COR-L47 (cell line): ENCODE data around the gene ACKR2.

Experiments
- DNase-seq: peaks from one replicate; lab custom pipeline; 2025; lab: John Stamatoyannopoulos, UW

ACKR2 gene

DNA sequence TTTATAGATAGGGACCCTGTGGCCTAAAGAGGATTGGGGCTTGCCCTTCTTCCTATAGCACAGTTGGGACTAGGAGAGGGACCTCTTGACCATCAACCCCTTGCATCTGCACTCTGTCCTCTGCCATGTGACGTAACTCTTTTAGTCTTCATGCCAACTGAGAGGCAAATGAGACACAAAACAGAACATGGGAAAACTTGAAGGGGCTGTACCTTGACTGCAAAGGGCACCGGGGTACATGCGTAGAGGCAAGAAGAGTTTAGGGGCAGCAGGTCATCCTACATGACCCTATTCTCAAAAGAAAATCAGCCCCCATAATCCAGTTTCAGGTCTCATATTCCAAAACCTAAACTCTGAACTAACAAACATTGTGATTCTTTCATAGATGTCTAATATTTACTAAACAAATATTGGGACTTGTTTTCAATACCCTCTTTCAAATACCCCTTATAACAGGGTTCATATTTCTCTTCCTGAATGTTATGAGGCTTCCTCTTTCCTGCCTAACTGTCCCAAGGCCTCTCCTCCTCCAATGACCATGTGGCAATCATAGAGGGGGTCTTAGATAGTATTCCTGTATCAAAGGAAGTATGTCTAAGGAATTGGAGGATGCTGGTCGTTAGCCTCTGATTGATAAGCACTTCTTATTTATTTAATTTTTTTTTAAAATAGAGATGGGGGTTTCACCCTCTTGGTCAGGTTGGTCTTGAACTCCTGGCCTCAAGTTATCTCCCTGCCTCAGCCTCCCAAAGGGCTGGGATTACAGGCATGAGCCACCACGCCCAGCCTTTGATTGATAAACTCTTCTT, 20.6 kb downstream of the ACKR2 start:
- DNase-seq, result no peak

DNA sequence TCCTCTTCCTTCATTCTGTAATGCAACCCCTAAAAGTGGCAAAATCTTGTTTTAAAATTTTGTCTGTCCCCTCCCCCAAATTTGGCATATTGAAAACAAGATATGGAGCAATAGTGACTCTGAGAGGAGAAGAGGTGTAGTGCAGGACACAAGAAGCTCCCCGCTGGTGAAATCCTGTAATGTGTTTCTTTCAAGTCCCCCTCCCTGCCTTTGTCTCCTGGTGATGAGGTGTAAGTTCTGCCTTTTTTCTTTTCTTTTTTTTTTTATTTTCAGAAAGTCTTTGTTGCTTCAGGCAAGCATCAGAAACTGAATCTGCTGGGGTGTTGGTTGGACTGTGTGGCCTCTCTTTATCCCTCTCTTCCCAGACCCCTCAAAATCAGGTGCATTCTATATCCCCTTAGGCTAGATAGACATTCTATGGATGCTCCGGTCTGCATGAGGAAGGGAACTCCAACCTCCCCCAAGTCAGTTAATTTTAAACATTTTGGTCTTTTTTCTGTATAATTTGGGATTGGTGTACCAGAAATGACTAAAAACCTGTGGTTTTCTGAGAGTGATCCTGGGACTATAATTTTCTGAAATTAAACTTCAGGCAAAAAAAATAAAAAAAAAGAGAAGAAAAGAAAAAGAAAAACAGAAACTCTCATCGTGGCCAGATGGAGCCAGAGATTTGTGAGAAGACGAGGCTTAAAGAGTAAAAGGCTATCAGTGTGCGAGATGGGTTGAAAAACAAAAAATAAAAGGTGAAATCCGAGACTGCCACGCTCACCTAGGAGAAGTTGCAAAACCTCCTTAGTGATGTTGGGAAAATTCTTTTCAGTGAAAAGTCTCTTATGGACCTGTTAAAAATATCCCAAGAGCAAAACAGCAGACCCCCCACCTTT, 21.4 kb downstream of the ACKR2 start:
- peak; percentile 55 for DNase-seq

DNA sequence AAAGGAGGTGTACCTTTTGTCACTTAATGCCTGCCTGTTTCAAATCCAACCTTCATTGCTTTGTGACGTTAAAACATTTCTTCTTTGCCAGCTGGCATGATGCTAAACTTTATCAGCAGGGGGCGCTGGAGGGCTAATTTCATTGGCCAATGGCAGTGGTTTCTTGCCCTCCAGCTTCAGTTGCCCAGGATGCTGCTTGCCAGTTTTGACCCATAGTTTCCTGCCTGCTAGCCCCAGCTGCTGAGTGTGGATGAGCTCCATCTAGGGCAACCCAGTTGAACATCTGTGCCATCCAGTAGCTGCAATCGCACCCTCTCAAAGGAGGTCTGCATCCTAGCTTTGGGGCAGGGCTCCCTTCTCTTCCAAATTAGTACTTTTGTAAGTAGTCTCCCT, 22.1 kb downstream of the ACKR2 start:
- peak; percentile 30 for DNase-seq

DNA sequence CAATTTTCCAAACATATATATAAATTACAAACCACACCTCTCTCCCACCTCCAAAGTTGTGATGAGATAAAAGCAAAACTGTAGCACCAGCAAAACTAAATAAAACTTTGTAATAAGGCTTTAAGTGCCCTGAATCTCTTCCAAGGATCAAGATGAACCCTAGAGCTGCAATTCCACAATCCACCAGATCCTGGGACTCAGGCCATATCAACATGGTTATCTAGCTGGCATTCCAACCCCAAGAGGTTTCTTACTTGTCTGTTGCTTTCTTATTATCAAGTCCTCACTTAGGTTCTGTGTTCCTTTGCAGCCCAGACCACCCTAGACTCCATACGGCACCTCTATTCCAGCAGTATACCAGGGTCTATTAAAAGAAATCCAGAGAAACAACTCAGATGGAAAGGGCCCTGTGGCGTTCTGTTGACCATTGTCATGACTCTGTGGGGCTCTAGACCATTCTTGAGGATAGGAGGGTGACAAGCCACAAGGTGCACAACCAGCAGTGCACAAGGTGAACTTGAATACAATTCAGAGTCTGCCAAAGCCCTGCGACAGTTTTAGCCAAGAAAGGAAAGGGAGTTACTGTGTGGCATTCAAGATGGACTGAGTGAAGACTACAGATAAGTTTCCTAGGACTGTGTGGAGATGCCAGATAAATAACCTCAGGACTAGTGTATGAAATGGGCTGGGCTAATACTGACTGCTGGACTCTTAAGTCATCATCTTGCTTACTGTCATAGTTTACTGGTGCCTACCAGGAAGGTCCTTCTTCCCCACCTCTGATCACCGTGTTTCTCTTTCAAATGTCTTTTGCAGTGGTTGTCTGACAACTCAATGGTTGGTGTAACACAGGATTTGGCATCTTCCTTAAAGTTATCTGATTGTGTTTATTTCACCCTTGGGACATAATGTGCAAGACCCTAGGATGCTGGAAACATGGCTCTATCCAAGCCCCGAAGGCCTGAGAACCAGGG, 27.2 kb downstream of the ACKR2 start:
- DNase-seq, result no peak

DNA sequence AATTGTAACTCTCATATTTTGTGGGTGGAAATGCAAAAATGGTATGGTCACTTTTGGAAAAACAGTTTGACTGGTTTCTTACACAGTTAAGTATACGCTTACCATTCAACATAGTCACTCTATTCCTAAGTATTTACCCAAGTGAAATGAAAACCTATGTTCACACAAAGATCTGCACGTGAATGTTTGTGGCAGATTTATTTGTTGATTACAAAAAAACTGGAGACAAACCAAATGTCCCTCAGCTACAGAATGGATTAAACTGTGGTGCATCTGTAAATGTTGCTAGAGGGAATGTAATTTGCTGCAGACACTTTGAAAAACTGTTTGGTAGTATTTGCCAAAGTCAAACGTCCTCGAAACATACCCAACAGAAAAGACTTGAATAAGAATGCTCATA, 29.3 kb downstream of the ACKR2 start:
- DNase-seq, result no peak

DNA sequence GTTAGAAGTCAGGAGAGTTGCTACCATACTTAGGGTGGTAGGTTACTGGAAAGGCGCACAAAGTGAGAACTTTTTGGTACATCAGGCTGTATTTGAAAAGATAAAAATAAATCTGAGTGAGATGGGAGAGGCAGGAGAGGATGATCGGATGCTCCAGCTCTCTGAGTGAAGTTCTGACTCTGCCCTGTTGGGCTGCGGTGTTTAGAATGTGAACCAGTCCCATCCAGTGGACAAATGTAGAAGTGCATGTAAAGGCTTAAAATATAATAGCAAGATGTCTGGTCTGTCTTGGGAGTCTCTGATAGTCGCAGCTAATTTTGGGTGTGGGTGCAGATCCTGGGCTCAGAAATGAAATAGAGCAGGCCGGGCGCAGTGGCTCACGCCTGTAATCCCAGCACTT, 30.4 kb downstream of the ACKR2 start:
- peak; percentile 25 for DNase-seq

DNA sequence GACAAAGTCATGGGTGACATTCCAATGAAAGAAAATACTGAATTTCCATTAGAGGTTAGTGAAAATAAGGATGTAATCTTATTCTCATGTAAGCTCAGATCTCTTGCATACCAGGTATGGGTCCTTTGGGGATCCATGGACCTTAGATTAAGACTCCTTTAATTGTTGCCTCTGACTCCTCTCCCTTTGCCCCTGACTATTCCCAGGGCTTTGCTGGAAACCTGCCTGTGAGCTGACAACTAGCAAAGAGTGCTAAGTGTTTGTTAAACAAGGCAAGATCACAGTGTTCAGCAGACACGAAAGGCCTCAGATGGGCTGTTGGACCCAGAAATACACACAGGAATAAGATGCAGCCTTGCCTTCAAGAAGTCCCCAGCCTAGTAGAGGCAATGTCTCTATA, 32.1 kb downstream of the ACKR2 start:
- DNase-seq, result no peak

DNA sequence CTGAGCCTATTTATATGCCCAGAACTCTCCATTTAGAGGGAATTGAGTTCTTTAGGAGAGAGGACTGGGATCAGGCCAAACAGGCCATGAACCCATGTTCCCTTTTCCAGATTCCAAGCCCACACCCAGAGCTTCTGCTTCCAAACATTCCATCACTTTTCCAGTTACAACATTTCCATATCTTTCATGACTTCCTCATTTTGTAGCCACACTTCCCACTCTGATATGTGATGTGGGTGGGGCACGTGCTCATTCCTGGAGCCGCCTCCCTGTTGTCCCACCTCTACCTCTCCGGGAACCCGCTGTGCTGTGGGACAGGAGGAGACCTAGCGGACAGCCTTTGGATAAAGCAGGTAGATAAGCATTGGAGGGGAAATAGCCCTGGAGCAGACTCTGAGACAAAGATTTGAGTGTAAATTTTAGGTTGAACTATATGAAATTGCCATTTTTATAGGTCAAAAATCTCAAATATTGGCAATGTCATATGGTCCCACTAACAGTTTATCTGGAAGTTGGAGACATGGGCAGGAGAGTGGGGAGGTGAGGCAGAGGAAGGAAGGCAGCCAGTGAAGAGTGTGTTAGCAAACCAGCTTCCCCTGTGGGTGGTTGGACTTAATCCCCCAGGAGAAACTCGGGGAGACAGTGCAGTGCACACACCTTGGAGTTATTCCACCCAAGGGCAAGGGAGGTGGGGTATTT, 34.6 kb downstream of the ACKR2 start:
- DNase-seq, result no peak

DNA sequence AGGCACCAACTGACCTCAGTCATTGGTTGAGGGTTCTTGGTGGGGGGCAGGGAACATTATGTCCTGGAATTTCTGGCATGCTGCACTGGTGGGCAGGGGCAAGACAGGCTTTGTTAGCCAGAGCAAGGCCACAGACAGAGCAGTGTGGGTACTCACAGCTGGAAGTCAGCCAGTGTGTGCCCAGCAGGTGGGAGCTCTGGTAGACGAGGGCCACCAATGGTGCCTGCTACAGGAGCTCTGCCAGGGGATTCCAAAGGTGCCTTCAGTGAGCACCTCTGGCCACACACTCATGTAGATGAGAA, 35.1 kb downstream of the ACKR2 start:
- DNase-seq, result no peak

DNA sequence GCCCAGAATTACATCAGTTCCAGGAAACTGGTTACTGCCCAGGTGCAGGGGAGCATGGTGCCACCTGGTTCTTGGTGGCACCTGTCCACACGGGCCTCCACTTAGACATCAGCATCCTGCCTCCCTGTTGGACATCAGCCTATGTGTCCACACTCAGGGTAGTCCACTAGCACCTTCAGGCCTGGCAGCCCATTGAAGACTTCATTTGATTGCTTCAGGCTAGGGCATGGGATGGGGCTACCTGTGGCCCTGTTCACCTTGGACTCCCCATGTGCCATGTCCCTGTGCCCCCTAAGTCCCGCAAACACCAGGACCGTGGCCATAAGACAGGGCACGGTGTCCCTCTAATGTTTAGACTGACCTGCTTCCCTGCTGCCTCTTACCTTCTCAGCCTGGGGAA, 35.6 kb downstream of the ACKR2 start:
- no peak for DNase-seq

DNA sequence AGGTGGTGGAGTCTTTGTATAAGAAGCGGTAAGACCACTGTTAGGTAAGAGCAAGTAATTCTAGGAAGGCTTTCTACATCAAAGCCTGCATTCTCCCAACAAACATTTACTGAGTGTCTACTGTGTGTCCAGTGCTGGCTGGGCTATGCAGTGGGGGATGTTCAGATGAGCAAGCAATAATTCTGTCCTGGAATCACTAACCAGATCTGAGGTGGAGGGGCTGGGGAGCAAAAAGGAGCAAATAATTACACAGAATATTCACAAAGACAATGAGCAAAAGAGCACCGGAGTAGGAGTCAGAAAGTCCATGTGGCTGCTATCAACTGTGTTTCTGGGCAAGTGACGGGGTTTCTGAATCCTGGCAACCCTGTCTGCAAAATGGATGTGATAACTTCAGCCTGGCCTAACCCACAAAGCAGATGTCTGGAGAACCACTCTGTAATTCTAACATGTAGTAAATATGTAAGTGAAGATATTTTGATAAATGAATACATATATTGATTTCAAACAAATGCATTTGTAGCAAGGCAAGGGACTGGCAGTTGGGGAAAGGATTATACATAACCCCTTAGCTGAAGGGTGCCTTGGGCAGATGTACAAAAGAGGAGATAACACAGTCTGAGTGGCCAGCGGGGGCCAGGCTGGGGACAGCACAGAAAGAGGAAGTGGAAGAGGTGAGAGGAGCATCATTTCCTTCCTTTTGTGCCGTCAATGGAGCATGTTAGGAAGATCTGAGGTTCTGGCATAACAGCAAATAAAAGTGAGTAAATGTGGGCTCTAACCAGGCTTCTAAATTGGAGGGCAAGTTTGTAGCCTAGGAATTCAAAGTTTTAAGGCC, 37.7 kb downstream of the ACKR2 start:
- no peak for DNase-seq

DNA sequence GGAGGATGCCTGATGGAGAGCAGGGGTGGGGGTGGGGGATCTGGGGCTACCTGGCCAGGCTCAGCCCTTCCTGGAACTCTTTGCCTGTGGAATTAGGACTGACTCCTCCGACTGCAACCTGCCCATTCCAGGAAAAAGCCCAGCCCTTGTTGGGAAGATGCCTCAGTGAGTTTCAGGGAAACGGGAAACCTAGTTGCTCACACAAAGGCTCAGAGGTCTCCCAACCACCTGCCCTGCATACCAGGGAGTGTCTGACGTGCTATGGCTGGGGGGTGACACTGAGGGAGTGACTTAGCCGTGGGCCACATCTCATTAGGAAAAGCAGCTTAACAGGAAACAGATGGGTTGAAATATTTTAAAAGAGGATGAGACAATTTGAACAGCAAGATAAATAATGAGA, 38.5 kb downstream of the ACKR2 start:
- no peak for DNase-seq

DNA sequence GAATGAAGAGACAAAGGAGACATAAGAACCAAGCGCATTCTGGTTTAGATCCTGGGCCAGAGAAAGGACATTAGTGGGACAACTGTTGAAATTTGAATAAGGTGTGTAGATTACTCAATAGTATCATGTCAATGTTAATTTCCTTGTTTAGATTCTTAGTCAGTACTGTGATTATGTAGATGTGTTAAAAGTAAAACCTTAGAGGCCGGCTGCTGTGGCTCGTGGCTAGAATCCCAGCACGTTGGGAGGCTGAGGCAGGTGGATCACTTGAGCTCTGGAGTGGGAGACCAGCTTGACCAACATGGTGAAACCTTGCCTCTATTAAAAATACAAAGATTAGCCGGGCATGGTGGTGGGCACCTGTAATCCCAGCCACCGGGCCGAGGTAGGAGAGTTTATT, 39.8 kb downstream of the ACKR2 start:
- no peak for DNase-seq

DNA sequence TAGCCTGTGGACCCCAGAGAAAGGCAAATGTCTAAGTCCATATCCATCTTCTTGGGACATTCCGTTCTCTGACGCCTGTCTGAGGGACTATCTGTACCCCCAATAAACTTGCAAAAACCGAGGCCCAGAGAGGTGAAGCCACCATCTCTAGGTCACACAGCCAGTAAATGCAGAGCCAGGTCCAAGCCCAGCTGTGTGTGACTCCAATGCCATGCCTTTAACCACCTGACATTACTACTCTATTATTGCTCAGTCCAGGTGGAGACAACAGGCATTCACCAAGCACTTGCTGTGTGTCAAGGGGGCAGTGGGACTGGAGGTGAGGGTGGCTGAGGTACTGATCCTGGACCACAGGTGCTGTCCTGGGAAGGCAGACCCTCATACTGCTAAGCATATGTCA, 41.0 kb downstream of the ACKR2 start:
- no peak for DNase-seq

DNA sequence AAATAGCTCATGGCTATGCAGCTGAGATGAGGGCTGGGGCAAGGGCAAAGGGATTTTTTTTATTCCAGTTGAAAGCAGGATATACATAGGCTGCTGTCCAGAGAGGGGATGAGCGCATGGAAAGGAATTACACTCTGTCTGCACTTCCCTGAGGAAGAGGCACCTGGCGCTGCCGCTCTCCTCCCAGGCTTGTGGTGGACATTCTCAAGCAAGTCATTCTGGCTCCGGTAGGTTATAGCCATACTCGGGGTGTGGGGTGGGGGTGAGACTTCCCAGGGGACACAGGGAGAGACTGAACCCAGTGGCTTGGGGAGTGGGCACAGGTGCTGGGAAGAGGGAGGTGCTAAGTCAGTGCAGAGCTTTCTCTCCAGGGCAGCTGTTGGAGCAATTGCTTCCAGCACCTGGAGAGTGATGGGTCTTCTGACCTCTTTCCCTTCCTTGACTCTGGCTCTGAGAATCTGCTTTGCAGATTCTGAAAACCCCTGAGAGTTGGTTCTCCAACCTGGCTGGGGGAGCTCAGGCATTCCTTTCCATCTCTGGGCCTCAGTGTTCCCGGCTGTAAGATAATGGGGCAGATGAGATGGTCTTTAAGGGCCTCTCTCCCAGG, 42.1 kb downstream of the ACKR2 start:
- no peak for DNase-seq

DNA sequence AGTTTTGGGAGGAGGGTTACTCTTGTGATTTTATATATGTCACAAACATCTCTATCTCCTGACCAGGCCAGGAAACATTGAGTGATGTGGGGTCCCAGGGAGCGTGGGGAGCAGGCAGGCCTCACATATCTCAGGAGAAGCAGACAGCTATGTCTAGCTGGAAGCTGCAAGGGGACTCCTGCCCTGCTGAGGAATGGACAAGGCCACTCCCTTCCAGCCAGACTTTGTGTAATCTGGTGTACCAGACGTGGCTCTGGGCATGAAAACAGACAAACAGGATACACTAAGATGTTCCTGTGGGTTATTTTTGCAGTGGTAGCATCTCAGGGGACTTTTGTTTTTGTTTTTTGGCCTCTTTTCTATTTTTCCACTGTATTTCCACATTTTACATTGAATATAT, 43.2 kb downstream of the ACKR2 start:
- DNase-seq, result no peak

DNA sequence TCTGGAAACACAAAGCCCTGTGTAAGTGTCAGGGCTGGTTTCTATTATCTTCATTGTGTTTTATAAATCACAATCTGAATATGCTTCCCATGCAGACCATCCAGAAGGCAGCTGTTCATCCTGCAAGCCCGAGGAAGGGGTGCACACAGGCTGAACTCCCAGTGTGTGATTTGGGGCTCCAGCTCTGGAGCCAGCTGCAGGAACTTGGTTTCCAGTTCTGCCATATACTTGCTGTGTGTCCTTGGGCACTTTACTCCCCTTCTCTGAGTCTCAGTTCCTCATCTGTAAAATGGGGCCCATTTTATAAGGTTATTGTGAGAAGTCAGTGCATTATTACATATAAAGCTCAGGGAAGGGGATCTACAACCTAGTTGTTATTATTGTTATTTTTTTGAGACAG, 43.8 kb downstream of the ACKR2 start:
- DNase-seq, result no peak

DNA sequence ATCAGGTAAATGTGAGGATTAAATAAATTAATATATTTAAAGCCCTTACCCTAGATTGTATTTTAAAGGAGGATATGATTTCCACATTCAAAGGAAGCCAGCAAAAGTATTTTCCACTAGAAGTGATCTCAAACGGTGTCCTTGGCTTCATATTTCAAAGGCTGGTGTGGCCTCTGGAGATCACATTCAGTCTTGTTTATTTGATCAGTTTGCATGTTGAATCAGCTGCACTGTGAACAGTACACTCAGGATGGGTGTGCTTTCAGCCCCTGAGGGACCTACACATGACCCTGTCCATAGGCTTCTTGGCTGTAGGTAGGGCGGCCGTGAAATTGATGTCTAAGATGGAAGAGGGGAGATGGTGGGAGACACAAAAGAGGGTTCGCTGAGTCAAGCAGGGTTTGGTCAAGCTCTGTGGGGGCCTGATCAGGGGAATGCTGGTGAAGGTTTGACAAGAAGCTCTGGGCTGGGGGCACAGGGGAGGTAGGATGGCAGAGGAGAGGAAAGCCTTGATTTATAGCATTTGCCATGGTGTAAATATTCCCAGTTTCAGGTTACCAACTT, 44.6 kb downstream of the ACKR2 start:
- DNase-seq, result no peak

DNA sequence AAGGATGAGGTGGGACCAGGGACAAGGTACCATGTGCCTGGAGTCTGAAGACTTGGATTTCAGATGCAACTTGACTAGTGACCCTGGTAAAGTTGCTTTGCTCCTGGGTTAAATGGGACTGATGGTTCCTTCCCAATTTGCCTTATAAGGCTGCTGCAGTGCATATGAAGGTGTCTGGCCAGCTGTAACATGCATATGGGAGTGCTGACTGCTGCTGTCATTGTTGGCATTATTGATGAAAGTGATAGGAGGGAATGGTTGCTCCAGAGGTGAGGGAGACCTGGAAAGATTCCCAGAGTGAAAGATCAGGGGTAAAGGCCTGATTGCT, 45.9 kb downstream of the ACKR2 start:
- DNase-seq, result no peak
